Breast epithelium (tissue), 4 donors: Measurements from ENCODE around the gene BEST2. TPM values are rescaled to one million over a fixed set of nuclear protein-coding genes. Genes with fewer than 3 reads are reported as not detected.
A peak's percentile ranks its signal among the peaks of the same experiment; 100 is the strongest.

ENCODE experiments used
- DNase-seq, 2 donors: peaks; one replicate each; pipeline ENCODE4 v3.0.0-alpha.2; 2019; ENCODE audit warnings: low spot score in 2 of 2
- H3K27ac ChIP-seq, 2 donors: fragments of 200-600 bp; sonication (generic) in 1 of 2; one replicate each; pipeline ENCODE4 v1.5.1; 2016 to 2019; ENCODE audit warnings: mild to moderate bottlenecking in 1 of 2
- H3K27me3 ChIP-seq, 2 donors: fragments of 200-600 bp; sonication (generic) in 1 of 2; one replicate each; pipeline versions ENCODE4 v1.5.1 to v1.6.0; 2017 to 2019; ENCODE audit warnings: control low read depth in 1 of 2, mild to moderate bottlenecking in 1 of 2
- H3K36me3 ChIP-seq: fragments of 200-600 bp; one replicate; pipeline ENCODE4 v1.5.1; 2019
- H3K4me1 ChIP-seq, 2 donors: fragments of 200-600 bp; sonication (generic); one replicate each; pipeline ENCODE4 v1.5.1; 2016 to 2019; ENCODE audit warnings: control low read depth in 1 of 2
- H3K4me3 ChIP-seq, 3 donors: fragments of 200-600 bp; sonication (generic); 1 replicate in 2 of 3; 2 replicates in 1 of 3; pipeline ENCODE4 v1.5.1; 2016 to 2019; ENCODE audit warnings: mild to moderate bottlenecking in 3 of 3, moderate library complexity in 2 of 3
- H3K9me3 ChIP-seq, 2 donors: fragments of 200-600 bp; sonication (generic) in 1 of 2; one replicate each; pipeline ENCODE4 v1.5.1; 2016 to 2019; ENCODE audit warnings: control low read depth in 1 of 2
- CTCF ChIP-seq, 3 donors: fragments of 450-650 bp; IDR thresholded peaks; one replicate each; pipeline ENCODE4 v1.5.1; 2016 to 2017; ENCODE audit warnings: antibody characterized with exemption in 3 of 3, mild to moderate bottlenecking in 3 of 3, moderate library complexity in 3 of 3
- POLR2A ChIP-seq: fragments of 450-650 bp; IDR thresholded peaks from one replicate; pipeline ENCODE4 v1.6.1; 2016; ENCODE audit warnings: antibody characterized with exemption, mild to moderate bottlenecking, moderate library complexity
- POLR2AphosphoS5 ChIP-seq, 3 donors: sonication (generic); formaldehyde crosslinking; IDR thresholded peaks; one replicate each; pipeline ENCODE4 v1.6.1; 2017; ENCODE audit warnings: antibody characterized with exemption in 3 of 3
- intact Hi-C: fragments of 100-400 bp; cut with DNase I; formaldehyde crosslinking; loops from one replicate; pipeline ENCODE4 v1.15.1; 2023; ENCODE audit warnings: low total_unique reads
- total RNA-seq, 3 donors: library from RNA; depleted of rRNA; stranded (reverse); fragments of >200 nt; gene quantifications; one replicate each; pipeline ENCODE4 v1.1.0, GENCODE V29; 2016

BEST2 gene
- total RNA-seq, 3 donors from 2014 or later, result not detected

- Histone ChIP-seq H3K27me3 (no peaks in the 10 kb centered on the region), H3K4me3 (peak overlapping the region; percentile 26 to 64 (median 49)), H3K27ac (peak overlapping the region; percentile 15 to 49), H3K4me1 (no peaks in the 10 kb centered on the region), H3K36me3 (no peaks in the 10 kb centered on the region), H3K9me3 (no peaks in the 10 kb centered on the region)
- intact Hi-C loops, result loop anchor here (5.0 to 10.0 kb wide), 2 partner anchors 41 to 79 kb away; partner anchors contain the start of gene RNASEH2A
- TF ChIP-seq CTCF (IDR thresholded peaks at IDR 0.05), result peak; percentile 73 to 93 (median 91)
- no peak for TF ChIP-seq POLR2A
- TF ChIP-seq POLR2AphosphoS5 (IDR thresholded peaks at IDR 0.05), result peak in 1 of 3 donors; percentile 59
- DNase-seq, result peak; percentile 77 to 79
Observed at GRCh38 chr19:12766051-12766521, 14.5 kb downstream of the BEST2 start.

DNA sequence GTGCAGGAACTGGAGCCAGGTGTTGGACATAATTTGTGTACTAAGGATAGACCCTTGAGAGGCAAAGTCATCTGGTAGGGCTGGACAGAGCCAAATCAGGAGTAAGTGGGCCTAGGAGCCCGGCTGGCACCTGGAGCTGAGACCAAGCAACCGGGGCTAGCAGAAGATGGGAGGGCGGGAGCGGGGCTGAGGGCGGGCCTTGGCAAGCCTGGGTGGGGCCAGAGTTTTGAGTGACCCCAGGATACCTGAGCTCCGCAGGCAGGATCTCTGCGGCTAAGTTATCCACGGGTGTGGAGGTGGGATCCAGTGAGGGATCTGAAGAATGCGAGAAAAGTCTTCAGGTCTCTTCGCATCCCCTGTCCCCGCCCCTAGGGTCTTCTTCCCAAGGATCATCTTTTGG, 15.6 kb downstream of the BEST2 start:
- no peaks in the 10 kb centered on the region for H3K27me3 ChIP-seq
- no peaks in the 10 kb centered on the region for H3K4me1 ChIP-seq
- no peaks in the 10 kb centered on the region for H3K9me3 ChIP-seq
- intact Hi-C loops, result loop anchor here (5.0 to 10.0 kb wide), 2 partner anchors 40 to 78 kb away; partner anchors contain the start of gene RNASEH2A
- TF ChIP-seq CTCF (IDR thresholded peaks at IDR 0.05), result no peak
- TF ChIP-seq POLR2AphosphoS5 (IDR thresholded peaks at IDR 0.05), result no peak
- no peak for TF ChIP-seq POLR2A
- H3K36me3 ChIP-seq, result no peaks in the 10 kb centered on the region
- no peak overlapping the region for H3K4me3 ChIP-seq
- H3K27ac ChIP-seq, result no peak overlapping the region
- no peak for DNase-seq

- Histone ChIP-seq H3K27ac (no peak overlapping the region), H3K4me1 (no peaks in the 10 kb centered on the region), H3K4me3 (no peak overlapping the region), H3K36me3 (no peaks in the 10 kb centered on the region), H3K27me3 (no peaks in the 10 kb centered on the region), H3K9me3 (no peaks in the 10 kb centered on the region)
- intact Hi-C loops, result loop anchor here (5.0 to 10.0 kb wide), 2 partner anchors 40 to 77 kb away; partner anchors contain the start of gene RNASEH2A
- no peak for DNase-seq
- TF ChIP-seq CTCF (IDR thresholded peaks at IDR 0.05) (no peak), POLR2AphosphoS5 (IDR thresholded peaks at IDR 0.05) (no peak), POLR2A (no peak)
Observed at GRCh38 chr19:12767666-12768065, 16.1 kb downstream of the BEST2 start.

- Histone ChIP-seq H3K4me1 (no peaks in the 10 kb centered on the region), H3K36me3 (no peaks in the 10 kb centered on the region), H3K27me3 (no peaks in the 10 kb centered on the region), H3K4me3 (no peak overlapping the region), H3K9me3 (no peaks in the 10 kb centered on the region), H3K27ac (no peak overlapping the region)
- no peak for DNase-seq
- intact Hi-C loops, result loop anchor here (5.0 to 10.0 kb wide), 2 partner anchors 38 to 75 kb away; partner anchors contain the start of gene RNASEH2A
- TF ChIP-seq CTCF (IDR thresholded peaks at IDR 0.05) (no peak), POLR2AphosphoS5 (IDR thresholded peaks at IDR 0.05) (no peak), POLR2A (no peak)
Observed at GRCh38 chr19:12769689-12770088, 18.1 kb downstream of the BEST2 start.

GRCh38 chr19:12770922-12771321, 19.3 kb downstream of the BEST2 start:
- TF ChIP-seq CTCF (IDR thresholded peaks at IDR 0.05) (no peak), POLR2A (no peak), POLR2AphosphoS5 (IDR thresholded peaks at IDR 0.05) (no peak)
- no peak for DNase-seq
- Histone ChIP-seq H3K27ac (no peak overlapping the region), H3K9me3 (no peaks in the 10 kb centered on the region), H3K4me3 (no peak overlapping the region), H3K4me1 (no peaks in the 10 kb centered on the region), H3K27me3 (no peaks in the 10 kb centered on the region), H3K36me3 (no peaks in the 10 kb centered on the region)
- intact Hi-C loops, result no loop called here
